ENCODE results near the gene CCDC73. TPM values are rescaled to one million over a fixed set of nuclear protein-coding genes. Genes with fewer than 3 reads are reported as not detected.
"Not testable (repeated sequence)": the region's sequence is repeated elsewhere in the genome, so short reads cannot be mapped to it uniquely, and the experiment has no call there.

CCDC73 gene
- total and polyA plus RNA-seq, 4 donors = 0.02 to 0.50 (median 0.33) TPM

GRCh38 chr11:32780839-32781238 lies 13.6 kb downstream of the CCDC73 start:
- H3K4me3 ChIP-seq (ENCODE audit: low read depth in 1 of 3, low read length in 3 of 3); H3K4me1 ChIP-seq (ENCODE audit: control insufficient read depth in 4 of 4, insufficient read depth in 4 of 4, low read length in 3 of 4); H3K36me3 ChIP-seq (ENCODE audit: control insufficient read depth in 4 of 4, insufficient read depth in 3 of 4, low read depth in 1 of 4, low read length in 3 of 4); H3K27me3 ChIP-seq (ENCODE audit: control insufficient read depth in 4 of 4, insufficient read depth in 4 of 4, low read length in 3 of 4); DNase-seq (ENCODE audit: low spot score); H3K27ac ChIP-seq (ENCODE audit: low read depth in 1 of 2, low read length in 2 of 2); H3K9ac ChIP-seq (ENCODE audit: low read depth in 1 of 2, low read length in 2 of 2); H3K9me3 ChIP-seq (ENCODE audit: control insufficient read depth in 4 of 4, low read length in 3 of 4): not testable (repeated sequence)
- WGBS = 95% methylated on average over 2 of the region's 2 CpGs

DNA sequence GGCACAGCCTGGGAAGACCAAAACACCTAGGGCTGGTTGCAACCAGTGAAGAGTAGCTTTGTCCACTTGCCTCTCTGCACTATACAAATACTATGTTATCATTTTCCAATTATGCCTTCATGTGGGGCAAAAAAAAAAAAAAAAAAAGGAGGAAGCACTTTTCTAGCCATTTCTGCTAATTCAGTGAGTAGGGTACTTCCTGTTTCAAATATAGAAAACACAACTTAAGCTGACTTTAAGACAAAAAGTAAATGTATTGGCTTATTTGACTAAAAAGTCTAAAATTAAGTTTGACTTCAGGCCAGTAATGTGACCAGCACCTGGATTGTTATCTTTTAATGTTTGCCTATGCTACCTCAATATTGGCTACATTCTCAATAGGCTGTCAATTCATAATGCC lies 15.3 kb downstream of the CCDC73 start:
- no peak overlapping the region for H3K27ac ChIP-seq (ENCODE audit: low read depth in 1 of 2, low read length in 2 of 2)
- peaks cover 0 to 9% (median 3%) of the 10 kb centered on the region in 4 donors for H3K4me1 ChIP-seq (ENCODE audit: control insufficient read depth in 4 of 4, insufficient read depth in 4 of 4, low read length in 3 of 4)
- no peak for TF ChIP-seq CTCF (IDR thresholded peaks at IDR 0.05; ENCODE audit: low read depth, low read length, missing input control)
- no peak for TF ChIP-seq HNF4G (IDR thresholded peaks at IDR 0.05)
- no peak for TF ChIP-seq MAX (IDR thresholded peaks at IDR 0.05)
- TF ChIP-seq GABPA (IDR thresholded peaks at IDR 0.05 in 1 of 2, conservative IDR thresholded peaks at IDR 0.05 in 1 of 2) = no peak
- no peak for TF ChIP-seq JUND (IDR thresholded peaks at IDR 0.05)
- TF ChIP-seq RAD21 (IDR thresholded peaks at IDR 0.05) = no peak
- no peak for TF ChIP-seq YY1 (IDR thresholded peaks at IDR 0.05)
- TF ChIP-seq HNF4A (conservative IDR thresholded peaks at IDR 0.05) = no peak
- no peak overlapping the region for H3K4me3 ChIP-seq (ENCODE audit: low read depth in 1 of 3, low read length in 3 of 3)
- no peaks in the 10 kb centered on the region for H3K9me3 ChIP-seq (ENCODE audit: control insufficient read depth in 4 of 4, low read length in 3 of 4)
- H3K9ac ChIP-seq (ENCODE audit: low read depth in 1 of 2, low read length in 2 of 2) = no peak overlapping the region
- no peaks in the 10 kb centered on the region for H3K27me3 ChIP-seq (ENCODE audit: control insufficient read depth in 4 of 4, insufficient read depth in 4 of 4, low read length in 3 of 4)
- DNase-seq (ENCODE audit: low spot score) = no peak
- H3K36me3 ChIP-seq (ENCODE audit: control insufficient read depth in 4 of 4, insufficient read depth in 3 of 4, low read depth in 1 of 4, low read length in 3 of 4) = no peaks in the 10 kb centered on the region

DNA sequence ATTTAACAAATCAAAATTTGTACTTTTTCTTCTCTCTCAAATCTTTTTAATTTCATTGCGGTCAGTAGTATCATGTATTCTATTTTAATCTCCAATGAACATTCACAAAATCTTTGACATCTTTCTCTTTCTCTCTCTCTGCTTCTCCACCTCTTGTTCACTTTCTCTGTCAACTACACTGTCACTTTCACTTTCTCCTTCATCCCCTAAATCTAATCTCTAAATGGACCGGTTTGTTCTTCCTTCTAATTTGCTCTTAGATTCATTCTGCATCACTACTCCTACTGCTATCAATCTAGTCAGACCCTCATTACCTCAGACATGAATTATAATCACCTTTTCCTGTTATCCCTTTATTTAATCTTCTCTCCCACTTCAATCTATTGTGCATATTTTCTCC lies 18.6 kb downstream of the CCDC73 start:
- Histone ChIP-seq H3K4me3 (ENCODE audit: low read depth in 1 of 3, low read length in 3 of 3) (no peak overlapping the region), H3K9me3 (ENCODE audit: control insufficient read depth in 4 of 4, low read length in 3 of 4) (no peaks in the 10 kb centered on the region), H3K9ac (ENCODE audit: low read depth in 1 of 2, low read length in 2 of 2) (no peak overlapping the region), H3K27ac (ENCODE audit: low read depth in 1 of 2, low read length in 2 of 2) (no peak overlapping the region), H3K36me3 (ENCODE audit: control insufficient read depth in 4 of 4, insufficient read depth in 3 of 4, low read depth in 1 of 4, low read length in 3 of 4) (no peaks in the 10 kb centered on the region), H3K27me3 (ENCODE audit: control insufficient read depth in 4 of 4, insufficient read depth in 4 of 4, low read length in 3 of 4) (no peaks in the 10 kb centered on the region), H3K4me1 (ENCODE audit: control insufficient read depth in 4 of 4, insufficient read depth in 4 of 4, low read length in 3 of 4) (peaks cover 0 to 9% (median 3%) of the 10 kb centered on the region in 4 donors)
- WGBS = 57% methylated on average over 2 of the region's 2 CpGs
- DNase-seq (ENCODE audit: low spot score) = no peak
- TF ChIP-seq JUND (IDR thresholded peaks at IDR 0.05) (no peak), GABPA (IDR thresholded peaks at IDR 0.05 in 1 of 2, conservative IDR thresholded peaks at IDR 0.05 in 1 of 2) (no peak), YY1 (IDR thresholded peaks at IDR 0.05) (no peak), HNF4G (IDR thresholded peaks at IDR 0.05) (no peak), FOXA2 (IDR thresholded peaks at IDR 0.05) (no peak), NR2F2 (IDR thresholded peaks at IDR 0.05) (no peak), ZBTB33 (IDR thresholded peaks at IDR 0.05) (no peak), TAF1 (conservative IDR thresholded peaks at IDR 0.05) (no peak)
- TF ChIP-seq, protein P1, sequence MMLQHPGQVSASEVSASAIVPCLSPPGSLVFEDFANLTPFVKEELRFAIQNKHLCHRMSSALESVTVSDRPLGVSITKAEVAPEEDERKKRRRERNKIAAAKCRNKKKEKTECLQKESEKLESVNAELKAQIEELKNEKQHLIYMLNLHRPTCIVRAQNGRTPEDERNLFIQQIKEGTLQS (IDR thresholded peaks at IDR 0.05) = no peak
